ENCODE measurements around the gene GTSE1.

GRCh38 chr22:46358766-46359165, 62.1 kb downstream of the GTSE1 start:
- TF ChIP-seq ZNF70 (CRISPR knock-in tag; IDR thresholded peaks at IDR 0.05) (no peak), CSDC2 (CRISPR knock-in tag; IDR thresholded peaks at IDR 0.05) (no peak), RARB (CRISPR knock-in tag; IDR thresholded peaks at IDR 0.05) (no peak), GLIS3 (CRISPR knock-in tag; IDR thresholded peaks at IDR 0.05) (no peak), ZFP3 (CRISPR knock-in tag; IDR thresholded peaks at IDR 0.05) (no peak), ZNF8 (CRISPR knock-in tag; IDR thresholded peaks at IDR 0.05) (no peak), OSR1 (CRISPR knock-in tag; IDR thresholded peaks at IDR 0.05) (no peak), ISL1 (CRISPR knock-in tag; IDR thresholded peaks at IDR 0.05) (no peak)

Data from SK-N-SH treated with all-trans-retinoic acid at 6 μM for 48 hours (cell line).